ENCODE measurements around the gene EMX2.

- TF ChIP-seq, protein P1, sequence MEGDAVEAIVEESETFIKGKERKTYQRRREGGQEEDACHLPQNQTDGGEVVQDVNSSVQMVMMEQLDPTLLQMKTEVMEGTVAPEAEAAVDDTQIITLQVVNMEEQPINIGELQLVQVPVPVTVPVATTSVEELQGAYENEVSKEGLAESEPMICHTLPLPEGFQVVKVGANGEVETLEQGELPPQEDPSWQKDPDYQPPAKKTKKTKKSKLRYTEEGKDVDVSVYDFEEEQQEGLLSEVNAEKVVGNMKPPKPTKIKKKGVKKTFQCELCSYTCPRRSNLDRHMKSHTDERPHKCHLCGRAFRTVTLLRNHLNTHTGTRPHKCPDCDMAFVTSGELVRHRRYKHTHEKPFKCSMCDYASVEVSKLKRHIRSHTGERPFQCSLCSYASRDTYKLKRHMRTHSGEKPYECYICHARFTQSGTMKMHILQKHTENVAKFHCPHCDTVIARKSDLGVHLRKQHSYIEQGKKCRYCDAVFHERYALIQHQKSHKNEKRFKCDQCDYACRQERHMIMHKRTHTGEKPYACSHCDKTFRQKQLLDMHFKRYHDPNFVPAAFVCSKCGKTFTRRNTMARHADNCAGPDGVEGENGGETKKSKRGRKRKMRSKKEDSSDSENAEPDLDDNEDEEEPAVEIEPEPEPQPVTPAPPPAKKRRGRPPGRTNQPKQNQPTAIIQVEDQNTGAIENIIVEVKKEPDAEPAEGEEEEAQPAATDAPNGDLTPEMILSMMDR (IDR thresholded peaks at IDR 0.05), result no peak
- no peak for TF ChIP-seq EZH2phosphoT487 (IDR thresholded peaks at IDR 0.05)
- TF ChIP-seq EZH2 (IDR thresholded peaks at IDR 0.05), result peak; percentile 47
Measured at GRCh38 chr10:117546581-117547015, 4.1 kb downstream of the EMX2 start.

Measured in neural progenitor cell (in vitro differentiated cells).